A204.1 (cell line): ENCODE measurements around the gene IFITM1.
"Not testable (repeated sequence)": the region's sequence is repeated elsewhere in the genome, so short reads cannot be mapped to it uniquely, and the experiment has no call there.

Experiments used
- FAIRE-seq: peaks from 2 replicates; lab custom pipeline; 2012; peaks lifted over from hg19 to GRCh38; lab: Jason Lieb, UNC

IFITM1 gene

GRCh38 chr11:282630-283360 is 31.0 kb upstream of the IFITM1 start:
- no peak for FAIRE-seq

DNA sequence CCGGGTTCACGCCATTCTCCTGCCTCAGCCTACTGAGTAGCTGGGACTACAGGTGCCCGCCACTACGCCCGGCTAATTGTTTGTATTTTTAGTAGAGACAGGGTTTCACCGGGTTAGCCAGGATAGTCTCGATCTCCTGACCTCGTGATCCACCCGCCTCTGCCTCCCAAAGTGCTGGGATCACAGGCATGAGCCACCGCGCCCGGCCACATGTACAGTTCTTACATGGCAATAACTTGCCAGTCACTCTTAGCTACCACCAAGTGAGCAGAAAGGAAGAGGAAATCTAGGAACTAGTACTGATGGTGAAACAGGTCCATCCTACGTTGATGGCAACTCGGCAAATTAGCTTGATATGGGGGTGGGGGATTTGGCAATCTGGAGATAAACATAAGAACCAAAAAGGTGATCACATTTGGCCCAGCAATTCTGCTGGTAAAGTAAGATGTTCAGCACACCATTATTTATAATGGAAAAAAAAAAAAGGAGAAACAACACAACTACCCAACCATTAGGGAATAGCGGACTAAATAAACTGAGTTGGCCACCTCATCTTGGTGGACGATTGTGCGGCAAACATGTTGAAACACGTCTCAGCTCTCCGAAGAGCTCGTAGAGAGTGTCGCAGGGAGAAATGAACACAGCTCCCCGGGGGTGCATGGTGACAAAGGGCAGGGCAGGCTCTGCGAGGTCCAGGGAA is 30.3 kb upstream of the IFITM1 start:
- FAIRE-seq = no peak

DNA sequence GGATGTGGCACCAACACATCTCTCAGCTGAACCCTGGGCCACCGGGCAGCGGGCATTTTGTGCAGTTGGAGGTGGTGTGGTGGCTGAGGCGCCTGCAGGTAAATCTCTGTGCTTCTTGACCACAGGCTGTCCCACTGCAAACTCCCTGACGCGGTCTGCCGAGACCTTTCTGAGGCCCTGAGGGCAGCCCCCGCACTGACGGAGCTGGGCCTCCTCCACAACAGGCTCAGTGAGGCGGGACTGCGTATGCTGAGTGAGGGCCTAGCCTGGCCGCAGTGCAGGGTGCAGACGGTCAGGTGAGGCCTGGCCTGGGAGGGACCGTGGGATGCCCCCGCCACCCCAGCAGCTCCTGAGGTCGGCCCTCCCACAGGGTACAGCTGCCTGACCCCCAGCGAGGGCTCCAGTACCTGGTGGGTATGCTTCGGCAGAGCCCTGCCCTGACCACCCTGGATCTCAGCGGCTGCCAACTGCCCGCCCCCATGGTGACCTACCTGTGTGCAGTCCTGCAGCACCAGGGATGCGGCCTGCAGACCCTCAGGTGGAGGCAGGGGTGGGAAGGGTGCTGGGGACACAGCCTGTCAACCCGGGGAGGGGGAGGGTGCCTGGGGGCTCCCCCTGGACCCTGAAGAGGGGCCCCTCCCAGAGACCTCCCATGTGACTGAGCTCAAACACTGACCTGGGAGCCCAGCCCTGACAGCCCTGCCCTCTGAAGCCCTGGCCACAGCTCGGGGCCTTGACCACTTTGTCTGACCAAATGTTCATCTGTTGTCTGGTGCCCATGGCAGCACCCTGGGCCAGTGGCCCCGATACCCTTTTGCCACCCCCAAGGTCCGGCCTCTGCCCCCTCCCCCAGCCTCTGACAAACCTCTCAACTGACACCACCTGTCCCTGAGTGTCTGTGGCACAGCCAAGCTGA is 29.5 kb upstream of the IFITM1 start:
- no peak for FAIRE-seq

GRCh38 chr11:285021-285893 is 28.6 kb upstream of the IFITM1 start:
- FAIRE-seq = no peak

DNA sequence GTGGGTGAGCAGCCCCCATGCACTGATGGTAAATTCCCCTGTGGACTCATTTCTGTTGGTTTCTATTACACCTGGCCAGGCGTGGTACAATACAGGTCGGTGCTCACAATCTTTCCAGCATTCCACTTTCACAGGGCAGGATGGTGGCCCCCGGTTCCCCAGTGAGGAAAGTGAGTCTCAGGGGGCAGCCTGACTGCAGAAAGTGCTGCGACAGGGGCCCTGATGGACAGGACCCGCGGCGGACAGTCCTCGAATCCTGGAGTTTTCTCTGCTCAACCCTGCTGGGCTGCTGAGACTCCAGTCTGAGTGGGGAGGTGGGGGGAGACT is 28.0 kb upstream of the IFITM1 start:
- FAIRE-seq = no peak

GRCh38 chr11:286977-287820 is 26.6 kb upstream of the IFITM1 start:
- not testable (repeated sequence) for FAIRE-seq

- no peak for FAIRE-seq
These were observed 25.9 kb upstream of the IFITM1 start for GRCh38 chr11:287821-288477.

GRCh38 chr11:288478-289397 is 25.1 kb upstream of the IFITM1 start, which contains the start of gene PGGHG:
TSS of gene PGGHG (plus strand) at chr11:289126. CDS start at chr11:289817, 691 bp downstream.
- FAIRE-seq = no peak

DNA sequence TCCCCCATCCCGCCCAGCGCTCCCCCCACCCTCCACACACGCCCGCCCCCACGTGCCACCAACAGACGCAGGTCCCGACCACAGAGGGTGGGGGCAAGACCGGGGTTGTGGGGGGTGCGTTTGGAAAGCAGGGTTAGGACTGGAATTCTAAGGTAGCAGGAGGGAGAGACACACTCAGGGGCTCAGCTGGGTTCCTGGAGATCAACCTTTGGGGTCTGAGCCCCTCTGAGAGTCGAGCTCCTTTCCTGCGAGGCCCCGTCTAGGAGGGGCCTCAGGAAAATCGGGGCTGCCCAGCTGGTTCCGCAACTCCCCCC is 24.5 kb upstream of the IFITM1 start:
- FAIRE-seq = no peak

DNA sequence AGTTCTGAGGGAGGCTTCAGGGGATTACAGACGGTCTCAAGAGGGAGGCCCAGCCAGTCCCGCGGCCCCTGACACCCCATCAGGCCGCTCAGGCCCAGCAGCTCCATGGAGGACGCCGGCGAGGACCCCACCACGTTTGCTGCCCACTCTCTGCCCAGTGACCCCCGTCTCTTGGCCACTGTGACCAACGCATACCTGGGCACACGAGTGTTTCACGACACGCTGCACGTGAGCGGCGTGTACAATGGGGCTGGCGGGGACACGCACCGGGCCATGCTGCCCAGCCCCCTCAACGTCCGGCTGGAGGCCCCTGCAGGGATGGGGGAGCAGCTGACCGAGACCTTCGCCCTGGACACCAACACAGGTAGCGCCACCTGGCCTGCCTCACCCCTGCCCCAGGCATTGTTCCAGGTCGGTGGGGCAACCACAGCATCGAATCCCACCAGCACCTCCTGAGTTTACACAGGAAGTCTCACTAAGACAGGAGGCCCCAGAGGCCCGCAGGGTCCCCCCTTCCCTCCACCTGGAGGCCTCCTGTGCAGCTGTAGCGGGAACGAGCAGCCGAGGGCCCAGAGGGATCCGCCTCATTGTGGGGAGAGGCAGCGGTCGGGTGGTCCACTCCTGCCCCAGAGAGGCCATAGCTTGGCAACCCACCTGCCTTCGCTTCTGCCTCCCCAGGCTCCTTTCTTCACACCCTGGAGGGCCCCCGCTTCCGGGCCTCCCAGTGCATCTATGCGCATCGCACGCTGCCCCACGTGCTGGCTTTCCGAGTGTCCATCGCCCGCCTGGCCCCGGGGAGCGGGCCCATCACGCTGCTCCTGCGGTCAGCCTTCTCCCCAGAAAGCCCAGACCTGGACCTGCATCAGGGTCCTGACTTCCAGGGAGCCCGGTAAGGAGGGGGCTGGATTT is 23.9 kb upstream of the IFITM1 start:
- no peak for FAIRE-seq

- FAIRE-seq = no peak
These were observed 23.1 kb upstream of the IFITM1 start for GRCh38 chr11:290621-291231.

DNA sequence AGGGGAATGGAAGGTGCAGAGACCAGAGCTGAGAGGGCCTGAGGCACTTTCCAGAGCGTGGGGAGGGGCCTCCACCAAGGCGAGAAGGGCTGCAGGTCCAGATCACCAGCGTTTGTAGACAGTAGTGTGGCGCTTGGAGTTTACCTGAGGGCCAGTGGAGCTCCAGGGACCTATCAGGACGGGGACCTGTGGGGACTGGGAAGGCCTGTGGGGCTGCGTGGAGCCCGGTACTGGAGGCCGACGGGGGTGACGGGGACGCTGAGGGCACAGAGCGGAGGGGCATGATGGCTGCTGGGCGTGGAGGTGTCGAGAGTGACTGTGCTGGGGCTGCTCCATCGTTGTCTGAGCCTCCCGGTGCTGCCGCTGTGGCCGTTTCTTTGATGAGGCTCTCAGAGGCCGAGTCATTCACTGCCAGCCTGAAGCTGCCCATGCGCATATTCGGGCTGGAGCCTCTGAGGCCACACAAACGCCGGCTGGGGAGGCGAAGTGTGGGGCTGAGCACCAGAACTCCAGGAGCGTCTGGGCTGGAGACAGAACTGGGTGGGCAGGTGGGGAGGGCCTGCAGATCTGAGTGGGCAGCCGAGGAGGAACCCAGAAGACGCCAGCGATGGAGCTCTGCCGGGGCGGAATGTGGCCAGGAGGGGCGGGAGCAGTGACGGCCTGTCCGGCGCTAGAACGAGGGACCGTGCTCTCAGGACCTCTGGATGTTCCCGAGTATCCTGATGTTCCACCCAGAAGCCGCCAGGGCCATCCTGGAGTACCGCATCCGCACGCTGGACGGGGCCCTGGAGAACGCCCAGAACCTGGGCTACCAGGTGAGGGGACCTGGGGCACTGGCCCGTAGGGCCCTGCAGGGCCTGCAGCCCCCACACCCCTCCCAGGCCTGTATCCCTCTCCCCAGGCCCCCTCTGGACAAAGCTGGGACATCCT is 22.3 kb upstream of the IFITM1 start:
- no peak for FAIRE-seq

GRCh38 chr11:292211-293121 is 21.4 kb upstream of the IFITM1 start:
- FAIRE-seq = no peak

DNA sequence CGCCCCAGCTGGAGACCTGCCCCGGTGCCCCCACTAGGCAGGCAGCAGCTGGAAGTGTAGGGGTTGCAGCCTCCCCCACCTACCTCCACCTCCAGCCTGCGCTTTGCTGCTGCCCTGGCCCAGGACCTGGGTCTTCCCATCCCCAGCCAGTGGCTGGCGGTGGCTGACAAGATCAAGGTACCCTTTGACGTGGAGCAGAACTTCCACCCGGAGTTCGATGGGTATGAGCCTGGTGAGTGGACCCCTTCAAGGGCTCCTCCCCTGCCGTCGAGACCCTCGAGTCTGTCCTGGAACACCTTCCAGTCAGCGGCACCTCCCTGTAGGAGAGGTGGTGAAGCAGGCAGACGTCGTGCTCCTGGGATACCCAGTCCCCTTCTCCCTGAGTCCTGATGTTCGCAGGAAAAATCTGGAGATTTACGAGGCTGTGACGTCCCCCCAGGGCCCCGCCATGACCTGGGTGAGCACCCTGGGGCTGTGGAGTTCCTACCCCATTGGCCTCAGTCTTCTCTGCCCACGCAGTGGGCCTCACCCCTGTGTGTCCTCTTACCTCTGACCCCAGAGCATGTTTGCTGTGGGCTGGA is 20.5 kb upstream of the IFITM1 start:
- FAIRE-seq = no peak
